OCI-LY1 (cell line): ENCODE measurements around the gene SAXO1.

Experiments
- H2AFZ ChIP-seq: fragments of 200-600 bp; sonication (generic), shearing (Covaris generic); 2 replicates; pipeline ENCODE4 v1.6.0; 2014; ENCODE audit warnings: antibody characterized with exemption, mild to moderate bottlenecking, low read length
- H3F3A ChIP-seq: fragments of 200-600 bp; sonication (generic), shearing (Covaris generic); 2 replicates; pipeline ENCODE4 v1.6.0; 2014; ENCODE audit warnings: mild to moderate bottlenecking, antibody characterized with exemption, low read length, moderate library complexity; ENCODE audit not compliant: insufficient read depth
- H3K27ac ChIP-seq: fragments of 200-600 bp; sonication (generic); 2 replicates; pipeline ENCODE4 v1.5.1; 2014; ENCODE audit warnings: low read length, mixed run types, mild to moderate bottlenecking, low read depth; ENCODE audit not compliant: poor library complexity, severe bottlenecking
- H3K27me3 ChIP-seq: fragments of 200-600 bp; sonication (generic); 2 replicates; pipeline ENCODE4 v1.6.0; 2014; ENCODE audit warnings: antibody characterized with exemption, mild to moderate bottlenecking, low read length, moderate library complexity; ENCODE audit not compliant: insufficient read depth
- H3K36me3 ChIP-seq: fragments of 200-600 bp; sonication (generic); 2 replicates; pipeline ENCODE4 v1.6.1; 2014; ENCODE audit warnings: mild to moderate bottlenecking, antibody characterized with exemption, low read length, moderate library complexity, mixed read lengths; ENCODE audit not compliant: insufficient read depth
- H3K4me1 ChIP-seq: fragments of 200-600 bp; sonication (generic); 2 replicates; pipeline ENCODE4 v1.5.1; 2014; ENCODE audit warnings: mild to moderate bottlenecking, low read length, moderate library complexity; ENCODE audit not compliant: insufficient read depth, severe bottlenecking
- H3K4me2 ChIP-seq: fragments of 200-600 bp; sonication (generic), shearing (Covaris generic); 2 replicates; pipeline ENCODE4 v1.6.1; 2014; ENCODE audit warnings: low read length
- H3K4me3 ChIP-seq: fragments of 200-600 bp; sonication (generic); 2 replicates; pipeline ENCODE4 v1.5.1; 2014; ENCODE audit warnings: low read length, low read depth, mild to moderate bottlenecking, mixed read lengths; ENCODE audit not compliant: poor library complexity, severe bottlenecking
- H3K79me2 ChIP-seq: fragments of 200-600 bp; shearing (Covaris generic); 2 replicates; pipeline ENCODE4 v1.6.1; 2016; ENCODE audit warnings: mixed run types, low read length, mixed read lengths; ENCODE audit not compliant: insufficient read depth
- H3K9ac ChIP-seq: fragments of 200-600 bp; sonication (generic), shearing (Covaris generic); 2 replicates; pipeline ENCODE4 v1.6.1; 2014; ENCODE audit warnings: mild to moderate bottlenecking, low read length, mixed read lengths
- H3K9me2 ChIP-seq: fragments of 200-600 bp; sonication (generic), shearing (Covaris generic); 2 replicates; pipeline ENCODE4 v1.6.1; 2014; ENCODE audit warnings: low read depth, mild to moderate bottlenecking, low read length, mixed read lengths
- H3K9me3 ChIP-seq: fragments of 200-600 bp; shearing (Covaris generic); 2 replicates; pipeline ENCODE4 v1.6.1; 2014; ENCODE audit warnings: low read length, mixed read lengths
- H4K20me1 ChIP-seq: fragments of 200-600 bp; sonication (generic), shearing (Covaris generic); 2 replicates; pipeline ENCODE4 v1.6.0; 2016; ENCODE audit warnings: mild to moderate bottlenecking, low read length; ENCODE audit not compliant: insufficient read depth
- CTCF ChIP-seq: fragments of 200-600 bp; sonication (generic), shearing (Covaris generic); IDR thresholded peaks from 2 replicates; pipeline ENCODE4 v1.5.1; 2017; ENCODE audit warnings: mild to moderate bottlenecking, antibody characterized with exemption, low read length, moderate library complexity, mixed read lengths
- EZH2 ChIP-seq: fragments of 200-600 bp; sonication (generic), shearing (Covaris generic); IDR thresholded peaks from 2 replicates; pipeline ENCODE4 v1.8.0; 2017; ENCODE audit warnings: borderline replicate concordance, mixed run types, mild to moderate bottlenecking, antibody characterized with exemption, low read length, moderate library complexity, mixed read lengths

Gene SAXO1

GRCh38 chr9:18923167-18923566 is 109.8 kb downstream of the SAXO1 start:
- H3K4me3 ChIP-seq: no peak overlapping the region
- no peaks in the 10 kb centered on the region for H3K9me2 ChIP-seq
- H3K27me3 ChIP-seq: no peaks in the 10 kb centered on the region

GRCh38 chr9:18922161-18922885 is 110.7 kb downstream of the SAXO1 start:
- no peaks in the 10 kb centered on the region for H3K36me3 ChIP-seq
- H3K79me2 ChIP-seq: no peaks in the 10 kb centered on the region
- H3K9me2 ChIP-seq: no peaks in the 10 kb centered on the region
- H2AFZ ChIP-seq: no peak overlapping the region
- H4K20me1 ChIP-seq: no peaks in the 10 kb centered on the region
- H3F3A ChIP-seq: no peaks in the 10 kb centered on the region
- H3K4me1 ChIP-seq: no peaks in the 10 kb centered on the region
- no peak overlapping the region for H3K9ac ChIP-seq
- TF ChIP-seq CTCF (no peak), EZH2 (no peak)
- H3K4me2 ChIP-seq: no peak overlapping the region
- no peak overlapping the region for H3K4me3 ChIP-seq
- H3K27ac ChIP-seq: no peak overlapping the region
- no peaks in the 10 kb centered on the region for H3K27me3 ChIP-seq
- H3K9me3 ChIP-seq: no peaks in the 10 kb centered on the region

More at GRCh38 chr9:18923167-18923566, 109.8 kb downstream of the SAXO1 start:
- no peaks in the 10 kb centered on the region for H3K9me3 ChIP-seq
- H3K79me2 ChIP-seq: no peaks in the 10 kb centered on the region
- H2AFZ ChIP-seq: no peak overlapping the region
- no peaks in the 10 kb centered on the region for H4K20me1 ChIP-seq
- no peak overlapping the region for H3K4me2 ChIP-seq
- no peaks in the 10 kb centered on the region for H3K36me3 ChIP-seq
- H3K9ac ChIP-seq: no peak overlapping the region
- no peak overlapping the region for H3K27ac ChIP-seq
- H3K4me1 ChIP-seq: no peaks in the 10 kb centered on the region
- TF ChIP-seq EZH2: no peak
- no peak for TF ChIP-seq CTCF
- H3F3A ChIP-seq: no peaks in the 10 kb centered on the region

- H4K20me1 ChIP-seq: no peaks in the 10 kb centered on the region
- H3K9me2 ChIP-seq: no peaks in the 10 kb centered on the region
- TF ChIP-seq CTCF: no peak
- no peak for TF ChIP-seq EZH2
- no peaks in the 10 kb centered on the region for H3F3A ChIP-seq
- no peaks in the 10 kb centered on the region for H3K9me3 ChIP-seq
- no peaks in the 10 kb centered on the region for H3K27me3 ChIP-seq
- H3K4me2 ChIP-seq: no peak overlapping the region
- H2AFZ ChIP-seq: no peak overlapping the region
- no peaks in the 10 kb centered on the region for H3K4me1 ChIP-seq
- H3K9ac ChIP-seq: no peak overlapping the region
- H3K36me3 ChIP-seq: no peaks in the 10 kb centered on the region
- no peak overlapping the region for H3K27ac ChIP-seq
- H3K79me2 ChIP-seq: no peaks in the 10 kb centered on the region
- no peak overlapping the region for H3K4me3 ChIP-seq
These were observed 111.5 kb downstream of the SAXO1 start for GRCh38 chr9:18921366-18922075.
